ENCODE measurements around the gene LAMA5. TPM values are rescaled to one million over a fixed set of nuclear protein-coding genes. Genes with fewer than 3 reads are reported as not detected.

LAMA5 gene
- total and polyA plus RNA-seq, 7 donors, result 1.8 to 409 (median 56.5) TPM

- Histone ChIP-seq H3K9me3 (no peaks in the 10 kb centered on the region), H3K4me1 (peaks cover 0 to 9% (median 7%) of the 10 kb centered on the region in 4 donors), H3K36me3 (peaks cover 0 to 75% (median 14%) of the 10 kb centered on the region in 4 donors), H3K4me3 (no peak overlapping the region), H3K27me3 (no peaks in the 10 kb centered on the region), H3K27ac (no peak overlapping the region)
- no peak for DNase-seq
- TF ChIP-seq, protein P1, sequence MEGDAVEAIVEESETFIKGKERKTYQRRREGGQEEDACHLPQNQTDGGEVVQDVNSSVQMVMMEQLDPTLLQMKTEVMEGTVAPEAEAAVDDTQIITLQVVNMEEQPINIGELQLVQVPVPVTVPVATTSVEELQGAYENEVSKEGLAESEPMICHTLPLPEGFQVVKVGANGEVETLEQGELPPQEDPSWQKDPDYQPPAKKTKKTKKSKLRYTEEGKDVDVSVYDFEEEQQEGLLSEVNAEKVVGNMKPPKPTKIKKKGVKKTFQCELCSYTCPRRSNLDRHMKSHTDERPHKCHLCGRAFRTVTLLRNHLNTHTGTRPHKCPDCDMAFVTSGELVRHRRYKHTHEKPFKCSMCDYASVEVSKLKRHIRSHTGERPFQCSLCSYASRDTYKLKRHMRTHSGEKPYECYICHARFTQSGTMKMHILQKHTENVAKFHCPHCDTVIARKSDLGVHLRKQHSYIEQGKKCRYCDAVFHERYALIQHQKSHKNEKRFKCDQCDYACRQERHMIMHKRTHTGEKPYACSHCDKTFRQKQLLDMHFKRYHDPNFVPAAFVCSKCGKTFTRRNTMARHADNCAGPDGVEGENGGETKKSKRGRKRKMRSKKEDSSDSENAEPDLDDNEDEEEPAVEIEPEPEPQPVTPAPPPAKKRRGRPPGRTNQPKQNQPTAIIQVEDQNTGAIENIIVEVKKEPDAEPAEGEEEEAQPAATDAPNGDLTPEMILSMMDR (IDR thresholded peaks at IDR 0.05), result no peak
- TF ChIP-seq EP300 (IDR thresholded peaks at IDR 0.05) (no peak), POLR2A (IDR thresholded peaks at IDR 0.05) (no peak), POLR2AphosphoS5 (IDR thresholded peaks at IDR 0.05) (no peak)
- intact Hi-C loops (cut with DNase I), result no loop called here
- 90 to 94% methylated on average over 21 of the region's 21 CpGs for WGBS, 2 donors
Measured at GRCh38 chr20:62392621-62393334, 25.7 kb upstream of the LAMA5 start.

DNA sequence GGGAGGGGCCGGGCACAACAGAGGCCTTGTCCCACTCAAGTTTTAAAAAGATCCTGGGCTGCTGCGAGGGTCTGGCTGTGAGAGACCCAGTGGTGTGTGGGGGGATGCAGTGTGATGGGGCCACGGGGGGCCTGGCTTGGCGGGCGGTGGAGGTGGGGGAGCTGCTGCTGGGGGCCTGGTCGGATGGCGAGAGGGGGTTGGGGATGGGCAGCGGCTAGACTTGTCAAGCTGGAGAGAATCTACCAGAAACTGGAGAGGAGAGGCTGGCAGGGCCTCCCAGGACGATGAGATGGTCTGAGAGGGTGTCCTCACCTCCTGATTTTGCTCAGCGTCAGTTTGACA lies 24.9 kb upstream of the LAMA5 start:
- peaks cover 0 to 14% (median 12%) of the 10 kb centered on the region in 4 donors for H3K4me1 ChIP-seq

GRCh38 chr20:62391165-62392076 lies 24.3 kb upstream of the LAMA5 start:
- Histone ChIP-seq H3K36me3 (peaks cover 0 to 75% (median 14%) of the 10 kb centered on the region in 4 donors), H3K27me3 (no peaks in the 10 kb centered on the region), H3K4me1 (peaks cover 0 to 14% (median 12%) of the 10 kb centered on the region in 4 donors), H3K4me3 (no peak overlapping the region), H3K9me3 (no peaks in the 10 kb centered on the region), H3K27ac (no peak overlapping the region)
- intact Hi-C loops (cut with DNase I), result no loop called here
- TF ChIP-seq, protein P1 (IDR thresholded peaks at IDR 0.05), result no peak
- no peak for TF ChIP-seq POLR2AphosphoS5 (IDR thresholded peaks at IDR 0.05)
- no peak for TF ChIP-seq POLR2A (IDR thresholded peaks at IDR 0.05)
- no peak for DNase-seq
- 88 to 89% methylated on average over 44 of the region's 44 CpGs for WGBS, 2 donors

More for the DNA sequence above, 24.9 kb upstream of the LAMA5 start:
- H3K27ac ChIP-seq, result no peak overlapping the region
- H3K27me3 ChIP-seq, result no peaks in the 10 kb centered on the region
- intact Hi-C loops (cut with DNase I), result no loop called here
- 88 to 95% methylated on average over 10 of the region's 10 CpGs for WGBS, 2 donors
- H3K36me3 ChIP-seq, result peaks cover 0 to 75% (median 14%) of the 10 kb centered on the region in 4 donors
- no peak for DNase-seq
- no peak overlapping the region for H3K4me3 ChIP-seq
- TF ChIP-seq POLR2A (IDR thresholded peaks at IDR 0.05), result no peak
- no peak for TF ChIP-seq EP300 (IDR thresholded peaks at IDR 0.05)
- no peak for TF ChIP-seq POLR2AphosphoS5 (IDR thresholded peaks at IDR 0.05)
- TF ChIP-seq, protein P1 (IDR thresholded peaks at IDR 0.05), result no peak
- no peaks in the 10 kb centered on the region for H3K9me3 ChIP-seq

DNA sequence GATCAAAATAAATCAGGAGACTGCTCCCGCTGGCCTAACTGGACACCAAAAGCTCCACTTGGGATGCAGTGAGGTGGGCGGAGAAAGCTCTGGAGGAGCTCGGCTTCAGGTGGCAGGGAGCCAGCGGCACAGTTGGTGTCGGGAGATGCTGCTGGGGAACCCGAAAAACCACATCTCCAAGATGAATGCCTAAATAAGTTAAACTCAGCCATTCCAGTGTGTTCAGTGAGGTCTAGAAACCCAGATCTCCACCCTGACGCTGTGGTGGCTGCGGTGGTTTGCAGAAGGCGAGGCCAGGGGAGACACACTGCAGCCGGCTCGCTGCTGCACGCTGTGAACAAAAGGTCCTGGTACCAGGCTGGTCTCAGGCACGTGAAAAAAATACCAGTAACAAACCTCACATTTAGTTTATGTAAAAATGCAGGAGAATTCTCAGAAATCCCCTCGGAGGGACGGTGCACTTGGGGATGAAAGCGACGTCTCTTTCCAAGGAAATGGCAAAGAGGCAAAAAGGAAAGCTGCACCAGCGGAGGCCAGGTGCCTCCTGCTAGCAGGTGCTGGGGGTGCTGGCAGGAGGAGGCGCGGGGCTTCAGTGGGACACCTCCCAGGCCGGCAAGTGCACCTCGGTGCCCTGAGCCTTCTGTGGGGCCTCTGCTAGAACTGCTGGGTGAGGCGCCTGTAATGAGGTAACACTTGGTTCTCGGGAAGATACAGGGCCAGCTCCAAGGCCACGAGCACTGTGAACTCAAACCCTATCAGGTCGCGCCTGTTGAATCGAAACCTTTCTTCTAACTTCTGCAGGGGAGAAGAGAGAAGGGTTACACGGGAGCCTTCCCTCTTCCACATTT lies 23.4 kb upstream of the LAMA5 start:
- Histone ChIP-seq H3K27ac (no peak overlapping the region), H3K4me1 (peaks cover 0 to 22% (median 21%) of the 10 kb centered on the region in 4 donors), H3K36me3 (peaks cover 0 to 66% (median 14%) of the 10 kb centered on the region in 4 donors), H3K4me3 (no peak overlapping the region), H3K9me3 (no peaks in the 10 kb centered on the region), H3K27me3 (no peaks in the 10 kb centered on the region)
- 86 to 89% methylated on average over 29 of the region's 29 CpGs for WGBS, 2 donors
- intact Hi-C loops (cut with DNase I), result no loop called here
- TF ChIP-seq EP300 (IDR thresholded peaks at IDR 0.05) (no peak), POLR2A (IDR thresholded peaks at IDR 0.05) (no peak), POLR2AphosphoS5 (IDR thresholded peaks at IDR 0.05) (no peak)
- TF ChIP-seq, protein P1 (IDR thresholded peaks at IDR 0.05), result no peak
- DNase-seq, result no peak

All from sigmoid colon (tissue), 7 donors.